Fibroblast of gingiva (primary cell): ENCODE data around the gene MEX3C.
A peak's percentile ranks its signal among the peaks of the same experiment; 100 is the strongest.

Experiments
- DNase-seq: peaks from one replicate; pipeline ENCODE4 v3.0.0-alpha.2; 2011; ENCODE audit warnings: low read depth

MEX3C gene

DNA sequence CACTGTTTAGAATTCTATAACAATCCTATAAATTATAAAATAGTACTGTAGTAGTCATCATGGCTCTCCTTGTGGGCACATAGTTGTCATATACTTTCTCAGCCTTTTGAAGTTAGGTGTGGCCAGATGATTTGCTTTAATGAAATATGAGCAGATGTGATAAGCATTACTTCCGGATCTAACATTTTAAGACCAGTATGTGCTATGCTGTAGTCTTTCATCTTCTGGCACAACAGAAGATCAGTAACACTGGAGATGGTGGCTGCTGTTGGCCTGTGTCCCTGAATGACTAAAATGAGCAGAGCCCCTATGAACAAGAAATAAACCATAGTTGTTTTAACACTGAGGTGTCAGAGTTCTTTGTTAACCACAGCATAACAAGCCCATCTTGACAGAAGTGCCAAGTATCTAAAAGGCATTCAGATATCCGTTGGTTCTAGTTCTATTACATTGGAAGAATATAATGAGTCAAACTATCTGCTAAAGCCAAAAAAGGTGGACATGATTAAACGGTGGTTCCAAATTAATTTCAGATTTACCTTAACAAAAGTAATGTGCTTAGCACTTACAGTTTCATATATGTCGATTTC lies 6.3 kb downstream of the MEX3C start:
- DNase-seq: no peak

DNA sequence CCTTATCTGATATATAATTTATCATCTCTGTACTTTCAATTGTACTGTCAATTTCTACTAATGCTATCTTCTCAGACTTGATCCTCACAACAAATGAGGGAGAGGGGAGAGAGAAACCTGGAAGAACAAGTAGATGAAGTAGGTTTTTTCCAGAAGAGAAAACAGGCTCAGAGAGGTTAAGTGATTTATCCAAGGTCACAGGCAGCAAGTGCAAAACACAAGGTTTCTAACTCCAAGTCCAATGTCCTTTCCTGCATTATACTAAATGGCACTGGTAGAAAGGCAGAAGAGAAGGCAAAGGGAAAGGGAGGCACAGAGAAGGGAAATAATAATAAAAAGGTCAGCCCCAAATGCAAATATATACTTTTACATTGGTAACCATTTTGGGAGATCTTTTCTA lies 7.5 kb downstream of the MEX3C start:
- DNase-seq: no peak

GRCh38 chr18:51188024-51188701 lies 9.3 kb downstream of the MEX3C start:
- DNase-seq: no peak

- DNase-seq: no peak
Measured at GRCh38 chr18:51185075-51185474, 12.4 kb downstream of the MEX3C start.

DNA sequence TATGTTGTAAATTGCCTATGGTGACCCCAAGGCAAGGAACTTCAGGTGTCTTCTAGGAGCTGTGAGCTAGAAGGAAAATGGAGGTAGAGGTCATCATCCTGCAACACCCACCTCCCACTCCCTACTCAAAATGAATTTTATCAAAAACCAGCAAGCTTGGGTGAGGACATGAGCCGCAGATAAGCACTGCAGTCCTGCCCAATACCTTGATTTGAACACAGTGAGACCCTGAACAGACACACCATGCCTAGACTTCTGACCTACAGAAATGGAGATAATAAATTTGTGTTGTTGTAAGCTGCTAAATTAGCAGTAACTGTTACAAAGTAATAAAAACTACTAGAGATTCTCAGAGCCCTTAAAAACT lies 13.4 kb downstream of the MEX3C start:
- no peak for DNase-seq

DNA sequence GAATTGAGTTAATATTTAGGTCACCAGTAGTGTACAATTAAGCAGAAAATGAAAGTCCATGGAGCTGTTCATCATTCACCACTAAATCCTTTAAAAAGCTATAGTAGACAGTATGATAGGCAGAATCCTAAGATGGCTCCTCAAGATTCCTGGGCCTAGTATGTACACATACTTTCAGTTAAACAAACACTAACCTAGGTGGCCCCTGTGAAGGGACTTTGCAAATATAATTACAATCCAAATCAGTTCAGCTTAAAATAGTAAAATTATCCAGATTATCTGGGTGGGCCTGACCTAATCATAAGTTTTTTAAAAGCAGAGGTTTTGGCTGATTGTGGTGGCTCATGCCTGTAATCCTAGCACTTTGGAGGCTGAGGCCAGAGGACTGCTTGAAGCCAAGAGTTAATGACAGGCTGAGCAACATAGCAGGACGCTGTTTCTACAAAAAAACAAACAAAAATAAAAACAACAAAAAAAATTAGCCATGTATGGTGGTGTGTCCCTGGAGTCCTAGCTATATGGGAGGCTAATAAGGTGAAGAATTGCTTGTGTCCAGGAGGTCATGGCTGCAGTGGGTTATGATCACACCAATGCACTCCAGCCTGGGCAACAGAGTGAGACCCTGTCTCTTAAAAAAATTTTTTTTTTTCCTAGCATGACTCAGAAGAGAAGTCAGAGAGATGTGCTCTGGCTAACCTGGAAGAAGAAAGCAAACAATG lies 13.9 kb downstream of the MEX3C start:
- DNase-seq: no peak

DNA sequence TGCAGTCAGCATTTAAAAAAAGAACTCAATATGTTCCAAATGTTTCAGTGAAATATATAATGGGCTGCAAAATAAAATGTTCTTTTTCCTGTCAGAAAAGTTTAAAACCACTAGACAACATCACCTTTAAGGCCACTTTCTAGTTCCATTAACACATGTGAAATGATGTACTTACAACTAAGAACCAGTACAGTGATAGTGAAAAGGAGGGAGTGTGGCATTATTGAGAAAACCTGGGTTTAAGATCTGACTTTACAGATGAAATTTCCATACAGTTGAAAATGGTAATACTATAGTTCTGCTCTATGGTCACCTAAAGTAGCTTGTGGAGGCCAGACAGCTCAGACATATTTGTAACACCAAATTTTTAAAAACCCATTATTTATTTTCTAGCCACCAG lies 14.7 kb downstream of the MEX3C start:
- DNase-seq: no peak

GRCh38 chr18:51171625-51172259 lies 25.7 kb downstream of the MEX3C start:
- no peak for DNase-seq

GRCh38 chr18:51171223-51171622 lies 26.3 kb downstream of the MEX3C start:
- DNase-seq: no peak

- no peak for DNase-seq
Measured at GRCh38 chr18:51170664-51171063, 26.8 kb downstream of the MEX3C start.

DNA sequence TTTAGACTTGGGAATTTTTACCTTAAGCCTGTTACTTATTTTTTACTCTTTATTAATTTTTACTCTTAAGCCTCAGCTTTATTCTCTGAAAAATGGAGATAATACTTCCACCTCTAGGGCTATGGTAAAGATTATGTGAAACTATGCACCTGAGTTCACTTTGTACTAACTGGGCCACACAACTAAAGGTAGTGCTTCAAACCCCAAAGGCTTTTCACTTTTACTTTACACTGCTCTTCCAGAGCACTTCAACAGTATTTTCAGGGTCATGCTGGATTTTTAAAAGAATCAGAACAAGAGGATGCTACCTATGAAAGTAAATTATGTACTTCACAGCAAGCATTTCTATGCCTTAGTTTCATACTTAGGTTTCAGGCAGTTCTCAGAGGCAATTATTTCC lies 27.8 kb downstream of the MEX3C start:
- DNase-seq: no peak

- no peak for DNase-seq
Measured at GRCh38 chr18:51168960-51169662, 28.4 kb downstream of the MEX3C start.

DNA sequence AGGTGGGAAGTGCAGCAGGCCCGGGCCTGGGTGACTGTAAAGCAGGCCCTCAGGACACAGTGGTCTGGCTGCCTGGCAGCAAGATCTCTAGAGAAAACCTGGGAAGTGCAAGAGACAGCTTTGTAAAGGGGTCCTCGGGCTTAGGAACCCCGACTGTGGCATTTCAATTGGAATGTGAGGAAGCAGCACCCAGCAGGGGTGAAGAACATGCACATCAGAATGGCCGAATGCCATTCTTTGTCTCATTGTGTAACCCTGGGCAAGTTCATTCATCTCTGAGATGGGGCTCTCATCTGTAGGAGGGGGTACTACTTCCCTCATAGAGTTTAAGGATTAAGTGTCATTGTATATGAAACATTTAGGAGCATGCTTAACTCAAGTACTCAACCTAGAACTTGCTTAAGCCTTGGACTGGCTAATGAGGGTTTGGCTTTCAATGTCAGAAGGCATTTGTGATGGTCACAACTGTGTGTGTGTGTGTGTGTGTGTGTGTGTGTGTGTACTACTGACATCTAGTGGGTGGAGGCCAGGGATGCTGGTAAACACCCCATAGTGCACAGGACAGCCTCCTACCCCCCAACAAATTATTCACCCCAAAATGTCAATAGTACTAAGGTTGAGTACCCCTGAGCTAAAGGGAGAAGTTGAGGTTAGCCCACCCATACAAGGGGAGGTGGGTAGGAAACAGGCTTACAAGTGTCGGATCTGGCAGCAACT lies 29.3 kb downstream of the MEX3C start:
- no peak for DNase-seq

DNA sequence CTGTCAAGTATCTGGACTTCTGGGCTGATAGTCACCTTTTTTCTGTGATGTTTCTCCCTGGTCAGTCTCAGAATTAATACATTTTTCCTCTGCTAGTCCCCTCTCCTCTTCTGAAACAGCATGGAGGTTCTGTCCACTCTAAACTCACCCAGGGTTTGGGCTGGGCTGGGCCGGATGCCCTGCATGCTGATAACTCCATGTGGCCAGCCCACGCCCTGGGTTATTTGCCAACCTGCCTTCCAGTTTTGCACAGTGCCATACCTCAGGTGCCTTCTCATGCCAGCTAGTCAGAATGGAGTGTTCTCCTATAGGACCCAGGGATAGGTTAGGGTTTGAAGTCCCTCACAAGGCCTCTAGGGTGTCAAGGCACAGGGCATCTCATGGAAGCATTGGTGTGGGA lies 32.2 kb downstream of the MEX3C start:
- no peak for DNase-seq

- peak; percentile 54 for DNase-seq
Measured at GRCh38 chr18:51164761-51165281, 32.7 kb downstream of the MEX3C start.

- DNase-seq: no peak
Measured at GRCh38 chr18:51164342-51164741, 33.1 kb downstream of the MEX3C start.

- no peak for DNase-seq
Measured at GRCh38 chr18:51163543-51163942, 33.9 kb downstream of the MEX3C start.

- no peak for DNase-seq
Measured at GRCh38 chr18:51162617-51163016, 34.9 kb downstream of the MEX3C start.

DNA sequence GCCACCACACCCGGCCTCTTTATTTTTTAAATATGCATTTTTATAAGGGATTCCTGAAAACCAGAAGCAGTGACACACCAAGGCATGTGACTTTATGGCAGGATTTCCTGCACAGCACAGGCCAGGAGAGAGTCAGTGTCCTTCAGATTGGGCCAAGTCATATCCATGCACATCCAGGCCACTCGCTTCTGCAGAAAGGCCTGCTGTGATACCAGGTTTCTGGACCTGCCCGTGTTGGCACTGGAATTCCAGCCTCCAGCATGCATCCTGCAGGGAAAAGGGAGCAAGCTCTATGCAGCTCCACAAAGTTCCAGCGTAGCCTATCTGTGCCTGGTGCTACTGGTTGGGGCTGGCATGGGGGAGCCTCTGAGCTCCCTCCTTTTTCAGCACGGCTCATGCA lies 36.8 kb downstream of the MEX3C start:
- DNase-seq: no peak

- DNase-seq: no peak
Measured at GRCh38 chr18:51157215-51157614, 40.3 kb downstream of the MEX3C start.

DNA sequence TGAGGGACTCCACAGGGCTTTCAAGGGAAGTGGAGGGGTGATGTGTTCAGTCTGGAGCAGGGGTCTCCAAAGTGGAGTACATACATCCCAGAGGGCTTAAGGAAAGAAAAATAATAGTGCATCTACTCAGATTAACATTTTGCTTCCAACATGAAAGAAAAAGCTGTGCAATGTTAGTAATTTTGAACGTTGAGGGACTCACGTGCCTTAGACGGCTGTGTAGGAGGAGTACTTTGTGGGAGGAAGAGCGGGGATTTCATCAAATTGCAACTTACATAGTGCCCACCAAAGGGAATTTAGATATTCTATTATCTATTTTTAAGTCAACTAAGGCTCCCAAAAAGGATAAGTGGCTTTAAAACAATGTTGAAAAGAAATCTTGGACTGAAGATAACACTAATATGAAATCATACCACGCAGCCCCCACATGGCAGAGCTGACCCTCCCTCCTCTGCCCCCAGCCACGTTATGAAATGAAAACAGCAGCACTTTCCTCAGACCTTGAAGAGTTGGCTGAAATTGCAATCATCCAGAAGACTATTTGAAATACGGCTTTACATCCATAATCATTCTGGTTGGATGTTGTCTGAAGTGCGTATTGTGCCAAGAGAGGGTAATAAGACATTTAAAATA lies 42.9 kb downstream of the MEX3C start:
- no peak for DNase-seq
